OCI-M1 (cell line): ENCODE measurements around the gene HNF4A.
"Not testable (repeated sequence)": the region's sequence is repeated elsewhere in the genome, so short reads cannot be mapped to it uniquely, and the experiment has no call there.

Experiments used
- DNase-seq: peaks from one replicate; lab custom pipeline; 2025; lab: John Stamatoyannopoulos, UW

HNF4A gene

GRCh38 chr20:44345941-44346340, 9.6 kb upstream of the HNF4A start:
- not testable (repeated sequence) for DNase-seq

- no peak for DNase-seq
Measured at GRCh38 chr20:44348168-44348659, 7.3 kb upstream of the HNF4A start.

GRCh38 chr20:44349349-44349748, 6.2 kb upstream of the HNF4A start:
- DNase-seq, result no peak

GRCh38 chr20:44350567-44350966, 4.9 kb upstream of the HNF4A start:
- DNase-seq, result no peak

- no peak for DNase-seq
Measured at GRCh38 chr20:44354979-44355497, 461 bp upstream of the HNF4A start.

- no peak for DNase-seq
Measured at GRCh38 chr20:44356353-44356723, 839 bp downstream of the HNF4A start.

GRCh38 chr20:44357020-44357419, 1.5 kb downstream of the HNF4A start:
- no peak for DNase-seq

GRCh38 chr20:44357555-44358125, 2.1 kb downstream of the HNF4A start:
- peak; percentile 23 for DNase-seq

- no peak for DNase-seq
Measured at GRCh38 chr20:44358776-44359175, 3.3 kb downstream of the HNF4A start.

GRCh38 chr20:44360221-44360620, 4.7 kb downstream of the HNF4A start:
- DNase-seq, result no peak

- DNase-seq, result no peak
Measured at GRCh38 chr20:44361021-44361420, 5.5 kb downstream of the HNF4A start.

- DNase-seq, result no peak
Measured at GRCh38 chr20:44362466-44362940, 7.0 kb downstream of the HNF4A start.

GRCh38 chr20:44364068-44364467, 8.6 kb downstream of the HNF4A start:
- no peak for DNase-seq

GRCh38 chr20:44364780-44365179, 9.3 kb downstream of the HNF4A start:
- DNase-seq, result no peak

GRCh38 chr20:44367746-44368145, 12.2 kb downstream of the HNF4A start:
- DNase-seq, result peak; percentile 18

- no peak for DNase-seq
Measured at GRCh38 chr20:44370639-44371218, 15.2 kb downstream of the HNF4A start.

- no peak for DNase-seq
Measured at GRCh38 chr20:44382641-44383040, 27.1 kb downstream of the HNF4A start.

GRCh38 chr20:44384423-44385027, 29.0 kb downstream of the HNF4A start:
- DNase-seq, result peak; percentile 84

GRCh38 chr20:44388466-44389023, 33.0 kb downstream of the HNF4A start:
- DNase-seq, result peak; percentile 80

GRCh38 chr20:44389871-44390270, 34.4 kb downstream of the HNF4A start:
- DNase-seq, result no peak

GRCh38 chr20:44390280-44390679, 34.8 kb downstream of the HNF4A start:
- no peak for DNase-seq

- no peak for DNase-seq
Measured at GRCh38 chr20:44392088-44392775, 36.7 kb downstream of the HNF4A start.
